Measurements from ENCODE around the gene UBAP2L.

UBAP2L gene

GRCh38 chr1:154220071-154220969 is at the start of gene UBAP2L:
TSS of gene UBAP2L (plus strand) at chr1:154220955. CDS start at chr1:154225124, 4,169 bp downstream.
- DNase-seq (ENCODE audit: low read depth), result peak; percentile 91

GRCh38 chr1:154171223-154171583 is 49.6 kb upstream of the UBAP2L start:
- no peak for DNase-seq (ENCODE audit: low read depth)

GRCh38 chr1:154171880-154172279 is 48.9 kb upstream of the UBAP2L start:
- no peak for DNase-seq (ENCODE audit: low read depth)

- no peak for DNase-seq (ENCODE audit: low read depth)
Observed at GRCh38 chr1:154174654-154175053, 46.1 kb upstream of the UBAP2L start.

GRCh38 chr1:154176337-154176736 is 44.4 kb upstream of the UBAP2L start:
- DNase-seq (ENCODE audit: low read depth), result no peak

GRCh38 chr1:154178013-154178412 is 42.7 kb upstream of the UBAP2L start:
- no peak for DNase-seq (ENCODE audit: low read depth)

- no peak for DNase-seq (ENCODE audit: low read depth)
Observed at GRCh38 chr1:154178911-154179811, 41.6 kb upstream of the UBAP2L start.

GRCh38 chr1:154179946-154180687 is 40.6 kb upstream of the UBAP2L start:
- DNase-seq (ENCODE audit: low read depth), result no peak

- DNase-seq (ENCODE audit: low read depth), result no peak
Observed at GRCh38 chr1:154181944-154182343, 38.8 kb upstream of the UBAP2L start.

GRCh38 chr1:154182344-154183045 is 38.3 kb upstream of the UBAP2L start:
- no peak for DNase-seq (ENCODE audit: low read depth)

- DNase-seq (ENCODE audit: low read depth), result peak; percentile 74
Observed at GRCh38 chr1:154183046-154183915, 37.5 kb upstream of the UBAP2L start.

- DNase-seq (ENCODE audit: low read depth), result no peak
Observed at GRCh38 chr1:154186177-154186576, 34.6 kb upstream of the UBAP2L start.

GRCh38 chr1:154186852-154187501 is 33.8 kb upstream of the UBAP2L start:
- DNase-seq (ENCODE audit: low read depth), result no peak

- DNase-seq (ENCODE audit: low read depth), result no peak
Observed at GRCh38 chr1:154190550-154190949, 30.2 kb upstream of the UBAP2L start.

- DNase-seq (ENCODE audit: low read depth), result no peak
Observed at GRCh38 chr1:154191990-154192461, 28.7 kb upstream of the UBAP2L start, which contains the start of gene TPM3. TSS of gene TPM3 (minus strand) at chr1:154192100. CDS start at chr1:154192018, 82 bp downstream.

- no peak for DNase-seq (ENCODE audit: low read depth)
Observed at GRCh38 chr1:154192476-154192875, 28.3 kb upstream of the UBAP2L start.

GRCh38 chr1:154193821-154194220 is 26.9 kb upstream of the UBAP2L start:
- DNase-seq (ENCODE audit: low read depth), result no peak

GRCh38 chr1:154198756-154199562 is 21.8 kb upstream of the UBAP2L start:
- DNase-seq (ENCODE audit: low read depth), result no peak

- DNase-seq (ENCODE audit: low read depth), result no peak
Observed at GRCh38 chr1:154199563-154199879, 21.2 kb upstream of the UBAP2L start.

Data from GM04503 (cell line).